Measurements from ENCODE around the gene GSDME.

The GSDME gene

DNA sequence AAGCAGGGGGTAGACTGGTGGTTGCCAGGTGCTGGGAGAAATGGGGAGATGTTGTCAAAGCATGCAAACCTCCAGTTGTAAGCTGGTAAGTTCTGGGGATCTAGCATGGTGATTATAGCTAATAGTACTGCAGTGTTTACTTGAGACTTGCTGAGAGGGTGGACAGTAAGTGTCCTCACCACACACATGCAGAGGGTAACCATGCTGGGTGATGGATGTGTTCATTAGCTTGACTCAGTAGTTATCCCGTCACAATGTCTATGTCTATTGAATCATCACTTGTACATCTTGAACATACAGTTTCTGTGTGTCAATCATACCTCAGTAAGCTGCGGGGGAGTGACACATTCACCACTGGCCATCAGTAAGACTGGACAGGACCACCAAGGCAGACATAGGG is 42.1 kb downstream of the GSDME start:
- TF ChIP-seq CREB1 (IDR thresholded peaks at IDR 0.05; ENCODE audit: low read depth) (no peak), TAF1 (IDR thresholded peaks at IDR 0.05; ENCODE audit: low read depth) (no peak), RAD21 (IDR thresholded peaks at IDR 0.05; ENCODE audit: low read depth) (no peak), TEAD4 (IDR thresholded peaks at IDR 0.05) (no peak), TCF12 (IDR thresholded peaks at IDR 0.05; ENCODE audit: low read depth) (no peak), NFIC (IDR thresholded peaks at IDR 0.05) (no peak), YY1 (IDR thresholded peaks at IDR 0.05; ENCODE audit: low read depth) (no peak)
- TF ChIP-seq, protein P1, sequence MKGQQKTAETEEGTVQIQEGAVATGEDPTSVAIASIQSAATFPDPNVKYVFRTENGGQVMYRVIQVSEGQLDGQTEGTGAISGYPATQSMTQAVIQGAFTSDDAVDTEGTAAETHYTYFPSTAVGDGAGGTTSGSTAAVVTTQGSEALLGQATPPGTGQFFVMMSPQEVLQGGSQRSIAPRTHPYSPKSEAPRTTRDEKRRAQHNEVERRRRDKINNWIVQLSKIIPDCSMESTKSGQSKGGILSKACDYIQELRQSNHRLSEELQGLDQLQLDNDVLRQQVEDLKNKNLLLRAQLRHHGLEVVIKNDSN (IDR thresholded peaks at IDR 0.05): no peak

DNA sequence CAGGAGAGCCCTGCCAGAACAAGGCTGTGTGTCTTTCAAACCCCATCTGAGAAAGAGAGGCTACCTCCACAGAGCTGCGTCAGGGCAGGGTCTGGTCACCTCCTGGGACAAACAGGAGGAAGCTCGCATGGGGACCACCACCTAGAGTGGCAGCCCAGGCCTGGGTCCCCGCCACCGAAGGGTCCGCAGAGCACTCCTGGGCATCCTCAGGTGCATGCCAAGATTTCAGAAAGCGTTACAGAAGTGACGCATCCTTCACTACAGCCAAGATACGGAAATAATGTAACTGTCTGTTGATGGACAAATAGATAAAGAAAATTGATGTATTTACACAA is 42.6 kb downstream of the GSDME start:
- TF ChIP-seq RAD21 (IDR thresholded peaks at IDR 0.05; ENCODE audit: low read depth) (no peak), TEAD4 (IDR thresholded peaks at IDR 0.05) (no peak), ZBTB7A (IDR thresholded peaks at IDR 0.05; ENCODE audit: low read depth) (no peak), EGR1 (IDR thresholded peaks at IDR 0.05) (no peak), FOXM1 (IDR thresholded peaks at IDR 0.05; ENCODE audit: borderline replicate concordance, low read depth) (no peak), YY1 (IDR thresholded peaks at IDR 0.05; ENCODE audit: low read depth) (no peak), CEBPB (IDR thresholded peaks at IDR 0.05) (no peak), TAF1 (IDR thresholded peaks at IDR 0.05; ENCODE audit: low read depth) (no peak), CREB1 (IDR thresholded peaks at IDR 0.05; ENCODE audit: low read depth) (no peak), TCF12 (IDR thresholded peaks at IDR 0.05; ENCODE audit: low read depth) (no peak)
- TF ChIP-seq, protein P2, sequence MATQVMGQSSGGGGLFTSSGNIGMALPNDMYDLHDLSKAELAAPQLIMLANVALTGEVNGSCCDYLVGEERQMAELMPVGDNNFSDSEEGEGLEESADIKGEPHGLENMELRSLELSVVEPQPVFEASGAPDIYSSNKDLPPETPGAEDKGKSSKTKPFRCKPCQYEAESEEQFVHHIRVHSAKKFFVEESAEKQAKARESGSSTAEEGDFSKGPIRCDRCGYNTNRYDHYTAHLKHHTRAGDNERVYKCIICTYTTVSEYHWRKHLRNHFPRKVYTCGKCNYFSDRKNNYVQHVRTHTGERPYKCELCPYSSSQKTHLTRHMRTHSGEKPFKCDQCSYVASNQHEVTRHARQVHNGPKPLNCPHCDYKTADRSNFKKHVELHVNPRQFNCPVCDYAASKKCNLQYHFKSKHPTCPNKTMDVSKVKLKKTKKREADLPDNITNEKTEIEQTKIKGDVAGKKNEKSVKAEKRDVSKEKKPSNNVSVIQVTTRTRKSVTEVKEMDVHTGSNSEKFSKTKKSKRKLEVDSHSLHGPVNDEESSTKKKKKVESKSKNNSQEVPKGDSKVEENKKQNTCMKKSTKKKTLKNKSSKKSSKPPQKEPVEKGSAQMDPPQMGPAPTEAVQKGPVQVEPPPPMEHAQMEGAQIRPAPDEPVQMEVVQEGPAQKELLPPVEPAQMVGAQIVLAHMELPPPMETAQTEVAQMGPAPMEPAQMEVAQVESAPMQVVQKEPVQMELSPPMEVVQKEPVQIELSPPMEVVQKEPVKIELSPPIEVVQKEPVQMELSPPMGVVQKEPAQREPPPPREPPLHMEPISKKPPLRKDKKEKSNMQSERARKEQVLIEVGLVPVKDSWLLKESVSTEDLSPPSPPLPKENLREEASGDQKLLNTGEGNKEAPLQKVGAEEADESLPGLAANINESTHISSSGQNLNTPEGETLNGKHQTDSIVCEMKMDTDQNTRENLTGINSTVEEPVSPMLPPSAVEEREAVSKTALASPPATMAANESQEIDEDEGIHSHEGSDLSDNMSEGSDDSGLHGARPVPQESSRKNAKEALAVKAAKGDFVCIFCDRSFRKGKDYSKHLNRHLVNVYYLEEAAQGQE (IDR thresholded peaks at IDR 0.05; ENCODE audit: low read depth): no peak
- TF ChIP-seq, protein P1 (IDR thresholded peaks at IDR 0.05): no peak
- TF ChIP-seq, protein P3, sequence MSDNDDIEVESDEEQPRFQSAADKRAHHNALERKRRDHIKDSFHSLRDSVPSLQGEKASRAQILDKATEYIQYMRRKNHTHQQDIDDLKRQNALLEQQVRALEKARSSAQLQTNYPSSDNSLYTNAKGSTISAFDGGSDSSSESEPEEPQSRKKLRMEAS (IDR thresholded peaks at IDR 0.05): no peak

DNA sequence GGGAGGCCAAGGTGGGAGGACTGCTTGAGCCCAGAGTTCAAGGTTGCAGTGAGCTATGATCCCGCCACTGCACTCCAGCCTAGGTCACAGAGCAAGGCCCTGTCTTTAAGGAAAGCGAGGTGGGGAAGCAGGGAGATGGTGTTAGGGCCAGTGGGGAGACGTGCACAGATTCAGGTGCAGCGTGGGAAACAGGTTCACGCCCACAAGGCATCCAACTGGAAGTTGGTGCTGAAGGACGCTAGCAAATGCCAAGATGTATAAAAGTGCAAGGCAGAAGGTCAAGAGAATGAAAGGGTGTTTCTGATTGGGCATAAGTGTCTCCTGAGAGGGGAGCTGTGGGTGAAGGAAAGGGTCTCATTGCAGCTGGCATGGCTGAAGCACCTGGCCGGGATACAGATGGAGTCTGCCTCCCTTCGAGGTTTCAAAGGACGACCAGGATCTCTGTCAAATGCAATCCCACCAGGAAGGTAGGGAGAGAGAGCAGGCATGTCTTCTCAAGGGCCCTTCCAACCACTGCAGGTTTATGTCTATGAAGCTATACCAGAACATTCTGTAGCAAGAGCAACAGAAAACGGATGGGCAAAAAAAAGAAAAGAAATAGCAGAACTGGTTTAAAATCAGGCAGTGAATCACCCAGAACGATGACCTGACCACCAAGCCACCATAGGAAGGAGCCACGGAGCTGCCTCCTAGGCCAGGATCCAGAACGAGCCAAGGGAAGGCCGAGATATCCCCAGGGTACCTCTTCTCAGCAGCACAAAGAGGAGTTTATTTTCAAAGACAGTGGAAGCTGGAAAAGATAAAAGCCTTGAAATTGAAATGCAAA is 43.2 kb downstream of the GSDME start:
- no peak for TF ChIP-seq EGR1 (IDR thresholded peaks at IDR 0.05)
- no peak for TF ChIP-seq TCF12 (IDR thresholded peaks at IDR 0.05; ENCODE audit: low read depth)
- no peak for TF ChIP-seq TAF1 (IDR thresholded peaks at IDR 0.05; ENCODE audit: low read depth)
- TF ChIP-seq, protein P2 (IDR thresholded peaks at IDR 0.05; ENCODE audit: low read depth): no peak
- TF ChIP-seq YY1 (IDR thresholded peaks at IDR 0.05; ENCODE audit: low read depth): no peak
- TF ChIP-seq, protein P1 (IDR thresholded peaks at IDR 0.05): no peak
- TF ChIP-seq TEAD4 (IDR thresholded peaks at IDR 0.05): no peak
- no peak for TF ChIP-seq FOXM1 (IDR thresholded peaks at IDR 0.05; ENCODE audit: borderline replicate concordance, low read depth)
- no peak for TF ChIP-seq CREB1 (IDR thresholded peaks at IDR 0.05; ENCODE audit: low read depth)
- no peak for TF ChIP-seq ZBTB7A (IDR thresholded peaks at IDR 0.05; ENCODE audit: low read depth)
- no peak for TF ChIP-seq NFIC (IDR thresholded peaks at IDR 0.05)

DNA sequence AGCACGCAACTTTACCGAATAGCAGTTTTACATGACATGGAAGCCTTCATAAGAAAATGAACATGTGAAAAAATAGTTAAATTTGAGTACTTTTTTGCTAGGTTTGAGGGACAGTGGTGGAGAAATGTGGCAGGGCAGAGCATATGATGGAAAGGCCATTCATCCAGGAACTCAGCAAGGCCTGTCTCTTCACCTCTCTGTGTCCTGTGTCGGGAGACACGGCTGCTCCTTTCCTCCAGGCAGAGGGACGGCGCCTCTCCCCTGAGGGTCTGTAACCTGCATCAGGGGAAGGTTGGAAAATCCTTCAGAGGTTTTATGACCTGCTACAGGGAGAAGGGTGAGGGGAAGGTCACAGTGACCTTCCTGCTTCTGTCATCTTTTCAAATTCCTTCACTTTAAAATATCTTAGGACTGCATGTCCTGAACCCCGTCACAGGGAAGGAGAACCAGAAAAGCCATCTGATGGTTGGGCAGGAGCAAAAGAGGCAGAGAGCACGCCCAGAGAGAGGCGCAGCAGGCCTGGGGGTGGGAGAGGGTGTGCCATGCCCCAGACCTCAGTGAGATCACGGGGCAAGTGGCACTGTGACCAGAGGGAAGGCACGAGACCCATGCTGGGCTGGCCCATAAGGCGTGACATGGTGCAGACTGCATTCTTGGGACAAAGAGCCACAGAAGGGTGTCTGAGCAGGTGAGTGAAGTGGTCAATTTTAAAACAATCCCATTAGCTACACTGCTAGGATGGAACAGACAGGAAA is 44.0 kb downstream of the GSDME start:
- no peak for TF ChIP-seq FOXM1 (IDR thresholded peaks at IDR 0.05; ENCODE audit: borderline replicate concordance, low read depth)
- TF ChIP-seq CREB1 (IDR thresholded peaks at IDR 0.05; ENCODE audit: low read depth): no peak
- TF ChIP-seq EGR1 (IDR thresholded peaks at IDR 0.05): no peak
- no peak for TF ChIP-seq TEAD4 (IDR thresholded peaks at IDR 0.05)
- no peak for TF ChIP-seq TCF12 (IDR thresholded peaks at IDR 0.05; ENCODE audit: low read depth)
- no peak for TF ChIP-seq YY1 (IDR thresholded peaks at IDR 0.05; ENCODE audit: low read depth)
- TF ChIP-seq CEBPB (IDR thresholded peaks at IDR 0.05): no peak
- no peak for TF ChIP-seq NFIC (IDR thresholded peaks at IDR 0.05)
- TF ChIP-seq, protein P2 (IDR thresholded peaks at IDR 0.05; ENCODE audit: low read depth): no peak
- no peak for TF ChIP-seq EP300 (IDR thresholded peaks at IDR 0.05; ENCODE audit: borderline replicate concordance)
- TF ChIP-seq, protein P1 (IDR thresholded peaks at IDR 0.05): no peak
- no peak for TF ChIP-seq ZBTB7A (IDR thresholded peaks at IDR 0.05; ENCODE audit: low read depth)
- TF ChIP-seq TAF1 (IDR thresholded peaks at IDR 0.05; ENCODE audit: low read depth): no peak
- TF ChIP-seq RAD21 (IDR thresholded peaks at IDR 0.05; ENCODE audit: low read depth): no peak
- TF ChIP-seq, protein P3 (IDR thresholded peaks at IDR 0.05): no peak

Data from Ishikawa (cell line).